WTC11 (cell line): ENCODE results near the gene MARCO. TPM values are rescaled to one million over a fixed set of nuclear protein-coding genes. Genes with fewer than 3 reads are reported as not detected.

ENCODE experiments used
- ATAC-seq: fragments of 200-7000 bp; cut with Tn5 transposase; 2 replicates; pipeline ENCODE4 v1.10.0; 2021; ENCODE audit warnings: mild to moderate bottlenecking, moderate library complexity
- CTCF ChIA-PET: fragments of 300-600 bp; sonication (Branson Sonifier 250); formaldehyde crosslinking; loops from one replicate; lab custom pipeline; 2021; ENCODE audit warnings: antibody characterized with exemption; lab: Charles Lee
- POLR2A ChIA-PET: fragments of 350-600 bp; sonication (Branson Sonifier 250); formaldehyde crosslinking; loops from one replicate; lab custom pipeline; 2021; ENCODE audit warnings: antibody characterized with exemption; lab: Charles Lee
- DNase-seq: peaks from one replicate; pipeline ENCODE4 v3.0.0; 2021; ENCODE audit warnings: low spot score
- H3K27ac Mint-ChIP-seq: 2 replicates; pipeline ENCODE4 v1.8.0; 2021; ENCODE audit warnings: mixed read lengths
- H3K27me3 Mint-ChIP-seq: 2 replicates; pipeline ENCODE4 v1.8.0; 2021; ENCODE audit warnings: low read depth, mild to moderate bottlenecking, moderate library complexity, mixed read lengths
- H3K36me3 Mint-ChIP-seq: 2 replicates; pipeline ENCODE4 v1.8.0; 2021; ENCODE audit warnings: mixed read lengths
- H3K4me1 Mint-ChIP-seq: 2 replicates; pipeline ENCODE4 v1.8.0; 2022; ENCODE audit warnings: mixed read lengths
- H3K4me3 Mint-ChIP-seq: 2 replicates; pipeline ENCODE4 v1.8.0; 2021; ENCODE audit warnings: mild to moderate bottlenecking, moderate library complexity, mixed read lengths
- H3K9me3 Mint-ChIP-seq: 2 replicates; pipeline ENCODE4 v1.8.0; 2021; ENCODE audit warnings: mixed read lengths
- AFF4 ChIP-seq: sonication (generic); formaldehyde crosslinking; IDR thresholded peaks from 2 replicates; pipeline ENCODE4 v1.8.1; 2023; ENCODE audit warnings: mild to moderate bottlenecking, missing genetic modification reagents, borderline replicate concordance
- E2F4 ChIP-seq: sonication (generic); formaldehyde crosslinking; IDR thresholded peaks from 2 replicates; pipeline ENCODE4 v1.8.1; 2022; ENCODE audit warnings: low read depth, mild to moderate bottlenecking, moderate library complexity, missing genetic modification reagents, borderline replicate concordance
- ELF4 ChIP-seq: sonication (generic); formaldehyde crosslinking; IDR thresholded peaks from 2 replicates; pipeline ENCODE4 v1.8.1; 2022; ENCODE audit warnings: low read depth, mild to moderate bottlenecking, moderate library complexity, missing genetic modification reagents
- FOXP1 ChIP-seq: sonication (generic); formaldehyde crosslinking; IDR thresholded peaks from 2 replicates; pipeline ENCODE4 v1.8.0; 2022; ENCODE audit warnings: missing genetic modification reagents, mild to moderate bottlenecking, moderate library complexity, borderline replicate concordance
- MAX ChIP-seq: sonication (generic); formaldehyde crosslinking; IDR thresholded peaks from 2 replicates; pipeline ENCODE4 v1.8.0; 2022; ENCODE audit warnings: mild to moderate bottlenecking, missing genetic modification reagents
- NR1H2 ChIP-seq: sonication (generic); formaldehyde crosslinking; IDR thresholded peaks from 2 replicates; pipeline ENCODE4 v1.9.0; 2021; ENCODE audit warnings: mild to moderate bottlenecking, moderate library complexity, missing genetic modification reagents
- SMAD4 ChIP-seq: sonication (generic); formaldehyde crosslinking; IDR thresholded peaks from 2 replicates; pipeline ENCODE4 v1.8.0; 2022; ENCODE audit warnings: mild to moderate bottlenecking, missing genetic modification reagents
- ZNF121 ChIP-seq: sonication (generic); formaldehyde crosslinking; IDR thresholded peaks from 2 replicates; pipeline ENCODE4 v1.8.0; 2023; ENCODE audit warnings: missing genetic modification reagents
- ZNF138 ChIP-seq: sonication (generic); formaldehyde crosslinking; conservative IDR thresholded peaks from 2 replicates; pipeline ENCODE4 v1.8.1; 2022; ENCODE audit warnings: mild to moderate bottlenecking, moderate library complexity, missing genetic modification reagents
- ZNF317 ChIP-seq: sonication (generic); formaldehyde crosslinking; IDR thresholded peaks from 2 replicates; pipeline ENCODE4 v1.8.1; 2023; ENCODE audit warnings: low read depth, mild to moderate bottlenecking, moderate library complexity, missing genetic modification reagents, borderline replicate concordance
- total RNA-seq: library from RNA; stranded (reverse); gene quantifications from 3 replicates; pipeline ENCODE4 v1.2.3, GENCODE V29; 2021
- TF ChIP-seq, protein P1 (sequence below): fragments of 250-450 bp; sonication (Bioruptor Pico); IDR thresholded peaks from 2 replicates; pipeline ENCODE4 v1.9.0; 2021; ENCODE audit warnings: mild to moderate bottlenecking
- TF ChIP-seq, protein P2 (sequence below): sonication (generic); formaldehyde crosslinking; IDR thresholded peaks from 2 replicates; pipeline ENCODE4 v1.8.0; 2022; ENCODE audit warnings: mild to moderate bottlenecking, missing genetic modification reagents
- TF ChIP-seq, protein P3 (sequence below): fragments of 200-600 bp; IDR thresholded peaks from 2 replicates; pipeline ENCODE4 v1.8.0; 2022; ENCODE audit warnings: antibody characterized with exemption

MARCO gene
- total RNA-seq, 1 experiment from 2014 or later = 0.11 TPM

- TF ChIP-seq ELF4 = no peak
- no peak for TF ChIP-seq SMAD4 (CRISPR knock-in tag)
- no peak for TF ChIP-seq ZNF121 (CRISPR knock-in tag)
- no peak for TF ChIP-seq AFF4 (CRISPR knock-in tag)
- TF ChIP-seq FOXP1 (CRISPR knock-in tag) = no peak
- no peak for TF ChIP-seq MAX (CRISPR knock-in tag)
- TF ChIP-seq E2F4 = no peak
- TF ChIP-seq, protein P1, sequence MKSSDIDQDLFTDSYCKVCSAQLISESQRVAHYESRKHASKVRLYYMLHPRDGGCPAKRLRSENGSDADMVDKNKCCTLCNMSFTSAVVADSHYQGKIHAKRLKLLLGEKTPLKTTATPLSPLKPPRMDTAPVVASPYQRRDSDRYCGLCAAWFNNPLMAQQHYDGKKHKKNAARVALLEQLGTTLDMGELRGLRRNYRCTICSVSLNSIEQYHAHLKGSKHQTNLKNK = no peak
- TF ChIP-seq, protein P2, sequence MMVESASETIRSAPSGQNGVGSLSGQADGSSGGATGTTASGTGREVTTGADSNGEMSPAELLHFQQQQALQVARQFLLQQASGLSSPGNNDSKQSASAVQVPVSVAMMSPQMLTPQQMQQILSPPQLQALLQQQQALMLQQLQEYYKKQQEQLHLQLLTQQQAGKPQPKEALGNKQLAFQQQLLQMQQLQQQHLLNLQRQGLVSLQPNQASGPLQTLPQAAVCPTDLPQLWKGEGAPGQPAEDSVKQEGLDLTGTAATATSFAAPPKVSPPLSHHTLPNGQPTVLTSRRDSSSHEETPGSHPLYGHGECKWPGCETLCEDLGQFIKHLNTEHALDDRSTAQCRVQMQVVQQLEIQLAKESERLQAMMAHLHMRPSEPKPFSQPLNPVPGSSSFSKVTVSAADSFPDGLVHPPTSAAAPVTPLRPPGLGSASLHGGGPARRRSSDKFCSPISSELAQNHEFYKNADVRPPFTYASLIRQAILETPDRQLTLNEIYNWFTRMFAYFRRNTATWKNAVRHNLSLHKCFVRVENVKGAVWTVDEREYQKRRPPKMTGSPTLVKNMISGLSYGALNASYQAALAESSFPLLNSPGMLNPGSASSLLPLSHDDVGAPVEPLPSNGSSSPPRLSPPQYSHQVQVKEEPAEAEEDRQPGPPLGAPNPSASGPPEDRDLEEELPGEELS (CRISPR knock-in tag) = no peak
- TF ChIP-seq NR1H2 (CRISPR knock-in tag) = no peak
Observed at GRCh38 chr2:119010336-119010735, 68.3 kb downstream of the MARCO start (continued).

DNA sequence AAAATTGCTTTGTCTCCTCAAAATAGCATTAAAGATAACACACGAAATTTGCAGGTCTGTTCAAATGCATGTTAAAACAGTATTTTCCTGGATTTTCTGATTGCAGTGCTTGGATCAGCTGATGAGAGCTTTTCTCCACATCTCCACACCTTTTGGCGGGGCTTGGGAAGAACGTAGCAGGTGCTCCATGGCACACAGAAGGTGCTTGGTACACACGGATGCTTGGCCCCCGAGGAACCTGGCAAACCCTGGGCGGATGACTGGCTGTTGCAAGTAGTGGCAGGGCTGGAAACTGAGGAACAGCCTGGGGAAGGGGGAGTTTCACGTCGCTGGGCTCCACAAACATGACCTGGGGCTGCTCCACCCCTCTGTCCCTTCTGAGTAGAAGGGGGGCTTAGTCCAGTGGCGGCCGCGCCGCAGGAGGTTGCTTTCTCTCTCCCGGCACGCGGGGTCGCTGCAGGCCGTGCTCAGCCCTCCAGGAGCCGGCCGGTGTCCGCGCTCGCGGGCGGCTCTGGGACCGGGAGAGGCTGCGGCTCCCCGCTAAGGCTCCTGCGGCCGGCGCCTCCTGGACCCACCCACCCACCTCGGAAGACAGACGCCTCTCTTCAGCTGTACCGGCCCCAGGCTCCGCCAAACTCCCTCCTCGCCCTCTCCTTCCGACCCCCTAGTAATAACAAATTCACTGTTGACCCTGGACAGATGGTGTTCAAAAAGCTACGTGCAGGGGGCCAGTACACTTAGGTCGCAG lies 69.3 kb downstream of the MARCO start:
- peaks cover 9% of the 10 kb centered on the region for H3K4me1 Mint-ChIP-seq
- H3K9me3 Mint-ChIP-seq = peaks cover 12% of the 10 kb centered on the region
- H3K36me3 Mint-ChIP-seq = no peaks in the 10 kb centered on the region
- peak; percentile 82 for DNase-seq
- POLR2A ChIA-PET = no interaction called here
- peak overlapping the region; percentile 48 for H3K4me3 Mint-ChIP-seq
- TF ChIP-seq ZNF317 (CRISPR knock-in tag) (no peak), ZNF138 (CRISPR knock-in tag) (0 out of 2 replicates have a peak, but pooled peaks have one; percentile 25)
- TF ChIP-seq, protein P3, sequence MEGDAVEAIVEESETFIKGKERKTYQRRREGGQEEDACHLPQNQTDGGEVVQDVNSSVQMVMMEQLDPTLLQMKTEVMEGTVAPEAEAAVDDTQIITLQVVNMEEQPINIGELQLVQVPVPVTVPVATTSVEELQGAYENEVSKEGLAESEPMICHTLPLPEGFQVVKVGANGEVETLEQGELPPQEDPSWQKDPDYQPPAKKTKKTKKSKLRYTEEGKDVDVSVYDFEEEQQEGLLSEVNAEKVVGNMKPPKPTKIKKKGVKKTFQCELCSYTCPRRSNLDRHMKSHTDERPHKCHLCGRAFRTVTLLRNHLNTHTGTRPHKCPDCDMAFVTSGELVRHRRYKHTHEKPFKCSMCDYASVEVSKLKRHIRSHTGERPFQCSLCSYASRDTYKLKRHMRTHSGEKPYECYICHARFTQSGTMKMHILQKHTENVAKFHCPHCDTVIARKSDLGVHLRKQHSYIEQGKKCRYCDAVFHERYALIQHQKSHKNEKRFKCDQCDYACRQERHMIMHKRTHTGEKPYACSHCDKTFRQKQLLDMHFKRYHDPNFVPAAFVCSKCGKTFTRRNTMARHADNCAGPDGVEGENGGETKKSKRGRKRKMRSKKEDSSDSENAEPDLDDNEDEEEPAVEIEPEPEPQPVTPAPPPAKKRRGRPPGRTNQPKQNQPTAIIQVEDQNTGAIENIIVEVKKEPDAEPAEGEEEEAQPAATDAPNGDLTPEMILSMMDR = peak; percentile 24; the same call in 1 of the 2 replicates
- peaks cover 16% of the 10 kb centered on the region for H3K27me3 Mint-ChIP-seq
- CTCF ChIA-PET = interaction anchor here (0.6 to 2.8 kb wide), 23 partner anchors 13 to 955 kb away, joined by 3 to 18 read pairs (median 4); no protein-coding TSS in a partner anchor
- peak; percentile 91 for ATAC-seq
- H3K27ac Mint-ChIP-seq = no peak overlapping the region
